ENCODE results near the gene BORCS5. TPM values are rescaled to one million over a fixed set of nuclear protein-coding genes. Genes with fewer than 3 reads are reported as not detected.

BORCS5 gene
- total and polyA plus RNA-seq, 2 donors (not counting 1 experiment from before 2014, with no cell fraction given), result 11.9 to 46.2 TPM

DNA sequence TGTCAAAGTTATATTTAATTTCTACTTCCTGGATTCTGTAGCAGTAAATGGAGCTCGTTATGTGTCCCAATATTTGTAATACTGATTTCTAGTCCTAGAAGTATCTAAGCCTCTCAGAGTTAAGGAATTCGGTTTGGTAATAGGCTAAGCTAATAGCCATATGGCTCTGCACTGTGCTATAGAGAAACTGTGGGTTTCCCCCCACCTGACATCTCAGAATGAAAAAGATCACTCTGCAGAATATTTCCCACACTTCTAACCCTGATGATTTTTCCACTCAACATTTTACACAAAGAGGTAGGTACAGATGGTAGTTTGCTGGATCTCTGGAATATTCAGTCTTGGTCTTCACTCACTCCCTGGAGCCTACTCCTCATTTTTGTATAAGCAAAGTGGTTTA lies 71.2 kb downstream of the BORCS5 start:
- WGBS (ENCODE audit: insufficient coverage), result no CpG with 5 or more reads among the region's 2 CpGs
- ChIA-PET CTCF (no interaction called here), POLR2A (no interaction called here)
- H3K27me3 ChIP-seq (replicated peaks in 1 of 4; ENCODE audit: control extremely low read depth in 1 of 4, control insufficient read depth in 3 of 4, insufficient read depth in 4 of 4, low read length in 3 of 4), result no peaks in the 10 kb centered on the region
- H3K36me3 ChIP-seq (replicated peaks in 1 of 2; ENCODE audit: control extremely low read depth in 1 of 2, control insufficient read depth in 1 of 2, extremely low read depth in 1 of 2, insufficient read depth in 2 of 2, low read length in 1 of 2), result peaks cover 0 to 4% of the 10 kb centered on the region in 2 experiments
- Mint-ChIP-seq H3K27ac (no peak overlapping the region), H3K27me3 (no peaks in the 10 kb centered on the region), H3K9me3 (ENCODE audit: insufficient read depth) (peaks cover 5% of the 10 kb centered on the region), H3K4me3 (no peak overlapping the region), H3K4me1 (no peaks in the 10 kb centered on the region)
- no peak overlapping the region for H3K27ac ChIP-seq (ENCODE audit: low read length in 2 of 2)
- TF ChIP-seq, protein P1, sequence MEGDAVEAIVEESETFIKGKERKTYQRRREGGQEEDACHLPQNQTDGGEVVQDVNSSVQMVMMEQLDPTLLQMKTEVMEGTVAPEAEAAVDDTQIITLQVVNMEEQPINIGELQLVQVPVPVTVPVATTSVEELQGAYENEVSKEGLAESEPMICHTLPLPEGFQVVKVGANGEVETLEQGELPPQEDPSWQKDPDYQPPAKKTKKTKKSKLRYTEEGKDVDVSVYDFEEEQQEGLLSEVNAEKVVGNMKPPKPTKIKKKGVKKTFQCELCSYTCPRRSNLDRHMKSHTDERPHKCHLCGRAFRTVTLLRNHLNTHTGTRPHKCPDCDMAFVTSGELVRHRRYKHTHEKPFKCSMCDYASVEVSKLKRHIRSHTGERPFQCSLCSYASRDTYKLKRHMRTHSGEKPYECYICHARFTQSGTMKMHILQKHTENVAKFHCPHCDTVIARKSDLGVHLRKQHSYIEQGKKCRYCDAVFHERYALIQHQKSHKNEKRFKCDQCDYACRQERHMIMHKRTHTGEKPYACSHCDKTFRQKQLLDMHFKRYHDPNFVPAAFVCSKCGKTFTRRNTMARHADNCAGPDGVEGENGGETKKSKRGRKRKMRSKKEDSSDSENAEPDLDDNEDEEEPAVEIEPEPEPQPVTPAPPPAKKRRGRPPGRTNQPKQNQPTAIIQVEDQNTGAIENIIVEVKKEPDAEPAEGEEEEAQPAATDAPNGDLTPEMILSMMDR (IDR thresholded peaks at IDR 0.05), result no peak
- no peak for TF ChIP-seq EZH2 (IDR thresholded peaks at IDR 0.05; ENCODE audit: borderline replicate concordance, insufficient read depth, low read depth, low read length, poor library complexity, severe bottlenecking)
- intact Hi-C loops (cut with micrococcal nuclease), result no loop called here
- ATAC-seq (ENCODE audit: low read depth), result no peak
- H3K79me2 ChIP-seq (ENCODE audit: control insufficient read depth, insufficient read depth, low read length), result peaks cover 28% of the 10 kb centered on the region
- no peaks in the 10 kb centered on the region for H3K4me1 ChIP-seq (ENCODE audit: control insufficient read depth in 2 of 2, insufficient read depth in 2 of 2, low read length in 2 of 2)
- H4K20me1 ChIP-seq (ENCODE audit: control insufficient read depth, insufficient read depth, low read length, poor library complexity, severe bottlenecking), result peaks cover 8% of the 10 kb centered on the region
- H3K4me2 ChIP-seq (replicated peaks; ENCODE audit: low read depth, low read length, poor library complexity, severe bottlenecking), result no peak overlapping the region
- no peak overlapping the region for H3K4me3 ChIP-seq (ENCODE audit: control extremely low read depth in 1 of 5, extremely low read depth in 1 of 5, insufficient read depth in 1 of 5, low read depth in 2 of 5, low read length in 4 of 5)
- H2AFZ ChIP-seq (ENCODE audit: insufficient read depth, low read depth, low read length, poor library complexity, severe bottlenecking), result no peak overlapping the region
- DNase-seq, result no peak
- H3K9me3 ChIP-seq (ENCODE audit: control extremely low read depth in 1 of 3, control insufficient read depth in 2 of 3, insufficient read depth in 1 of 3, low read length in 2 of 3), result peaks cover 3 to 16% (median 7%) of the 10 kb centered on the region in 3 donors
- no peak overlapping the region for H3K9ac ChIP-seq (ENCODE audit: low read length)

DNA sequence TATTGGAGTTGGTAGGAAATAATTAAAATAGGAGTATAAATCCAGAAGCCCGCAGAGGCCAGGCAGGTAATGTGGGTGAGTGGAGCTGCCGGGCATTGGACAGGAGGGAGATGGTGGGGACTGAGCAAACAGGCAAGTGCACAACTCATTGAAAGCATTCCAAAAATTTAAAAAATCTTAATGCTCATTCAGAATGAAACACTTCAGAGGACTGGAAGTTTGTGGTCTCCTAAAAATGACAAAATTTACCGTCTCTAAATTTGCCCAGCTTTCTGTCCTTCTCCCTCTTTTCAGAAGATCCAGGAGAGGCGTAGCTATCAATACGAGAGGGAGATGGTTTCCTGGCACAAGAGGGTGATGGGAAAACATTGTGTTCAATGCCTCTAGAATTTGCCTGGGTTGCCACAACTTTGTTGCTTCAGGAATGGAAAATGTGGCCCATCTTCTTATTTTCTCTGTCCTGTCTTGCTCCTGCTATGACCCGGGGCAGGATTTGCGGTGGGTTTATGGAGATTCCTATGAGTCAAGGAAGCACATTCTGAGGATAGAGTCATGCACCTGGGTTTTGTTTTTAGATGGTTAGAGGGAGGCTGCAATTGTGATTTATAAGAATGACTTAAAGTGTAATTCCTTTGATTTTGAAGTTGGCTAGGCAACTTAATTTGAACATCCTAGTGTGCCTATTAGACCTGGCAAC lies 72.2 kb downstream of the BORCS5 start:
- no peak overlapping the region for H3K9ac ChIP-seq (ENCODE audit: low read length)
- H2AFZ ChIP-seq (ENCODE audit: insufficient read depth, low read depth, low read length, poor library complexity, severe bottlenecking), result no peak overlapping the region
- H3K4me3 Mint-ChIP-seq, result no peak overlapping the region
- no peaks in the 10 kb centered on the region for H3K27me3 ChIP-seq (replicated peaks in 1 of 4; ENCODE audit: control extremely low read depth in 1 of 4, control insufficient read depth in 3 of 4, insufficient read depth in 4 of 4, low read length in 3 of 4)
- H4K20me1 ChIP-seq (ENCODE audit: control insufficient read depth, insufficient read depth, low read length, poor library complexity, severe bottlenecking), result peaks cover 8% of the 10 kb centered on the region
- peaks cover 0 to 7% (median 2%) of the 10 kb centered on the region in 3 donors for H3K9me3 ChIP-seq (ENCODE audit: control extremely low read depth in 1 of 3, control insufficient read depth in 2 of 3, insufficient read depth in 1 of 3, low read length in 2 of 3)
- ChIA-PET CTCF (no interaction called here), POLR2A (no interaction called here)
- no peak overlapping the region for H3K4me2 ChIP-seq (replicated peaks; ENCODE audit: low read depth, low read length, poor library complexity, severe bottlenecking)
- H3K9me3 Mint-ChIP-seq (ENCODE audit: insufficient read depth), result peaks cover 2% of the 10 kb centered on the region
- H3K4me3 ChIP-seq (ENCODE audit: control extremely low read depth in 1 of 5, extremely low read depth in 1 of 5, insufficient read depth in 1 of 5, low read depth in 2 of 5, low read length in 4 of 5), result no peak overlapping the region
- no peak overlapping the region for H3K27ac ChIP-seq (ENCODE audit: low read length in 2 of 2)
- DNase-seq, result no peak
- no peaks in the 10 kb centered on the region for H3K27me3 Mint-ChIP-seq
- no peak overlapping the region for H3K27ac Mint-ChIP-seq
- TF ChIP-seq, protein P1 (IDR thresholded peaks at IDR 0.05), result no peak
- TF ChIP-seq EZH2 (IDR thresholded peaks at IDR 0.05; ENCODE audit: borderline replicate concordance, insufficient read depth, low read depth, low read length, poor library complexity, severe bottlenecking), result no peak
- peaks cover 0 to 4% of the 10 kb centered on the region in 2 experiments for H3K36me3 ChIP-seq (replicated peaks in 1 of 2; ENCODE audit: control extremely low read depth in 1 of 2, control insufficient read depth in 1 of 2, extremely low read depth in 1 of 2, insufficient read depth in 2 of 2, low read length in 1 of 2)
- ATAC-seq (ENCODE audit: low read depth), result no peak
- no peaks in the 10 kb centered on the region for H3K4me1 ChIP-seq (ENCODE audit: control insufficient read depth in 2 of 2, insufficient read depth in 2 of 2, low read length in 2 of 2)
- peaks cover 20% of the 10 kb centered on the region for H3K79me2 ChIP-seq (ENCODE audit: control insufficient read depth, insufficient read depth, low read length)
- WGBS (ENCODE audit: insufficient coverage), result 76% methylated on average over 2 of the region's 7 CpGs
- intact Hi-C loops (cut with micrococcal nuclease), result no loop called here
- peaks cover 2% of the 10 kb centered on the region for H3K4me1 Mint-ChIP-seq
